Hematopoietic multipotent progenitor cell treated with erythropoietin and hydrocortisone succinate and interleukin-3 and kit ligand, for 8 days (in vitro differentiated cells): ENCODE results near the gene IFI27L1.

Source experiments
- DNase-seq: peaks from one replicate; pipeline ENCODE4 v3.0.0-alpha.2; 2015

The IFI27L1 gene

DNA sequence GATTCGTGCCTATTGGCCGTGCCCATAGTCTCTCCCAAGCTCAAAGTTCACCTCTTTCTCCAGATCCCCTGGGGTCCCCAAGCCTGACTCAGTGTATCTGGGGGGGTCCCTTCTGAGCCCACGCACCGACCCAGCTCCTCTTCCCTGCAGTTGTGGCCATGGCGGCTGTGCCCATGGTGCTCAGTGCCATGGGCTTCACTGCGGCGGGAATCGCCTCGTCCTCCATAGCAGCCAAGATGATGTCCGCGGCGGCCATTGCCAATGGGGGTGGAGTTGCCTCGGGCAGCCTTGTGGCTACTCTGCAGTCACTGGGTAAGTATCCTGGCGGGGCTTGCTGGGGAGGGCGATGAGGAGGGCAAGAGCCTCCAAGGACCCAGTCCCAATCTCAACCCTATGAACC is 34.5 kb downstream of the IFI27L1 start:
- no peak for DNase-seq

GRCh38 chr14:94116701-94117100 is 35.6 kb downstream of the IFI27L1 start:
- no peak for DNase-seq

DNA sequence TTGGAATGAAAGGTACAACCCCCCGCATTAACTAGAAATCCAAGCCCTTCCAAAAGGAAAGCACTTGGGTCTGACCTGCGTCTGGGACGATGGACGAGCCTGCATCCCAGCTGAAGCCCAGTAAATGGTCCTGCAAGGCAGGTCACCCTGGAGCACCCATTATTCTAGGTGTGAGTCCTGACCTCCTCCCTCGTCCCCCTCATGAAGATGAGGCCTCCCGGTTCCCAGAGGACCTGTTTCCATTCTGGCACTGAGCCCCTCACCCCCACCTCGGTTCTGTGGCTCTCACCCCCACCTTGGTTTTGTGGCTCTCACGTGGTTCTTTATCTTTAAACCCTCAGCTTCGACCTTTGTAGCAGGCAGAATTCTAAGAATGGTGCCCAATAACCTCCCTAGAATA is 36.7 kb downstream of the IFI27L1 start:
- no peak for DNase-seq

GRCh38 chr14:94119071-94119470 is 38.0 kb downstream of the IFI27L1 start:
- DNase-seq = no peak

GRCh38 chr14:94120667-94121340 is 39.7 kb downstream of the IFI27L1 start:
- DNase-seq = no peak

GRCh38 chr14:94121485-94121884 is 40.4 kb downstream of the IFI27L1 start:
- DNase-seq = no peak

- DNase-seq = no peak
These were observed 41.3 kb downstream of the IFI27L1 start for GRCh38 chr14:94122438-94122837.

DNA sequence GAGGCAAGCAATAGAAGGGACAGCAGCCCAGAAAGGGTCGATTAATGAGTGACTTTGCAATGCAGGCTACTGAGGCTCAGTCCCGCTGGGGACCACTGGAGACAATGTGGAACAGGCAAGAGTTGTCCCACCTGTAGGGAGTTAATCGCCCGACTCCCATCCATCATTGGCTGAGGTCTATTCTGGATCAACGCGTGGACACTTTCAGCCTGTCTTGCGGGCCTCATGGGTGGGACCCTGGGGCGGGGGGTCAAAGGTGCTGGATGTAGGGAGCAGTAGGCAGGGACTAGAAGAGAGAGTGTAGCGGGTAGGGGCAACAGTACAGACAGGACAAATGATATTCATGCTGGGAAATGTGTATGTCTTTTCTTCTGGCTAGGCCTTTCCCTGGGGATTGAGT is 42.2 kb downstream of the IFI27L1 start:
- DNase-seq = no peak

DNA sequence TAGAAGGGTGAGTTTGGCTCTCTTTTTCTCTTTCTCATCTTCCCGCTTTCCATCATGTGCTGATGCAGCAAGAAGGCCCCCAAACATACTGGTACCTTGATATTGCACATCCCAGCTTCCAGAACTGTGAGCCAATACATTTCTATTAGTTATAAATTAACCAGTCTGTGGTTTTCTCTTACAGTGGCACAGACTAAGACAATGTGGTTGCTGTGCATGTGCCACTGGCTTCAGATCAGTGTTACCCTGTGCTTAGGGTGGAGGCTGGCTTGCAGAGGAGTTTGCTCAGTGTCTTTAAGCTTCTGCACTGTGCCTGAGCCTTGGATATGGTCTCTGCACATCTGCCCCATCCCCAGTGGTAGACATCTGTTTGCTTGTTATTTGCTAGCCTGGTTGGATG is 42.8 kb downstream of the IFI27L1 start:
- DNase-seq = no peak

DNA sequence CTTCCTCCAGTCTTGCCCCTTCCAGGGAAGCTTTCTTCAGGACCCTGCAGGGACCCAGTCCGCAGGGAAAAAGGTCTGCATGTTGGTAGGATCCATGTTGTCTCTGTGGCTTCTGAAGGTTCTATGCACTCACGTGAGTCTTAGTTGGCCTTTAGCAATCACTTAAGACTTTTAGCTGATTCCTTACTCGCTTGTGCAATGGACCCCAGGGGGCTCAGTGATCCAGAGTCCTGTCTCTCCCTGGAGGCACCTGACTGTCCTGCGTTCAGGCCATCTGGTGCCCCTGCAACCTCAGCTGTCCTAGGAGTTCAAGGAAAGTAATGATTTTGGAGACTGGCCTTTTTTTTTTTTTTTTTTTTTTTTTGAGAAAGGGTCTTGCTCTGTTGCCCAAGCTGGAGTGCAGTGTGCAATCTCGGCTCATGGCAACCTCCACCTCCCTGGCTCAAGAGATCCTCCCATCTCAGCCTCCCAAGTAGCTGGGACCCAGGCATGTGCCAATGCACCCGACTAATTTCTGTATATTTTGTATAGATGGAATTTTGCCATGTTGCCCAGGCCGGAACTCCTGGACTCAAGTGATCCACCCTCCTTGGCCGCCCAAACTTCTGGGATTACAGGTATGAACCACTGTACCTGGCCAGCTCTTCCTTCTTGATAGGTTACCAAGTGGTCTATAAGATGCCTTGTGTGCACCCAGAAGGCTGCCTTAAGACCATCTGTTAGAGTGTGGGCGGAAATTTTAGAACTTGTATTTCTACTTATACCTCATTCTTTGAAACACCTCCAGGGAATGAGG is 43.7 kb downstream of the IFI27L1 start:
- DNase-seq = no peak

GRCh38 chr14:94125659-94126418 is 44.7 kb downstream of the IFI27L1 start:
- no peak for DNase-seq

GRCh38 chr14:94126419-94126677 is 45.2 kb downstream of the IFI27L1 start:
- DNase-seq = no peak

- DNase-seq = no peak
These were observed 45.7 kb downstream of the IFI27L1 start for GRCh38 chr14:94126800-94127199.

- DNase-seq = no peak
These were observed 46.2 kb downstream of the IFI27L1 start for GRCh38 chr14:94127330-94127729.

DNA sequence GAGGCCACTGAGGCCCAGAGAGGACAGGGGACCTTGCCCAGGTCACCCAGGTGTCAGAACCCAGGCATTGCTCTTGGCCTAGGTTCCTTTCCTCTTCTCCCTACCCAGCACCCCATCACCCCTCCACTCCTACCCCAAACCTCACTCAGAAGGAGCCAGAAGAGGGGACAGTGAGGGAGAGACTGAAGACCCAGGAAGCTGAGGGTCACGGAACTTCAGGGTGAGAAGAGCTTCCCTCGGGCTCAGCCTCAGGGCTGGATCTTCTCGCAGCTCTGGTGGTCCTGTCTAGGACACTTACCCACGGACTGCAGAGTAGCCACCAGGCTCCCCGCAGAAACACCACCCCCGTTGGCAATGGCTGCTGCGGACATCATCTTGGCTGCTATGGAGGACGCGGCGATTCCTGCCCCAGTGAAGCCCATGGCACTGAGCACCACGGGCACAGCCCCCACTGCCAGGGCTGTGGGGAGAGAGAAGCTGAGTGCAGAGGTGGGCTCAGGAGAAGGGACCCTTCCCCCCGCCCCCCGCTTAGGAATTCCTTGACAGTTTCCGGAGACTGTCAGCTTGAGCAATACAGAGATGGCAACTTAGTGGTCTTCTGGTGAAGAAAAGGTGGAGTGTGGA is 47.2 kb downstream of the IFI27L1 start:
- DNase-seq = no peak

- DNase-seq = peak; percentile 76
These were observed 48.1 kb downstream of the IFI27L1 start, which contains the start of gene IFI27L2 for GRCh38 chr14:94129111-94129757. Gene IFI27L2, minus strand, starts transcription at chr14:94129604. Its CDS starts 40 bp downstream, at chr14:94129564.

DNA sequence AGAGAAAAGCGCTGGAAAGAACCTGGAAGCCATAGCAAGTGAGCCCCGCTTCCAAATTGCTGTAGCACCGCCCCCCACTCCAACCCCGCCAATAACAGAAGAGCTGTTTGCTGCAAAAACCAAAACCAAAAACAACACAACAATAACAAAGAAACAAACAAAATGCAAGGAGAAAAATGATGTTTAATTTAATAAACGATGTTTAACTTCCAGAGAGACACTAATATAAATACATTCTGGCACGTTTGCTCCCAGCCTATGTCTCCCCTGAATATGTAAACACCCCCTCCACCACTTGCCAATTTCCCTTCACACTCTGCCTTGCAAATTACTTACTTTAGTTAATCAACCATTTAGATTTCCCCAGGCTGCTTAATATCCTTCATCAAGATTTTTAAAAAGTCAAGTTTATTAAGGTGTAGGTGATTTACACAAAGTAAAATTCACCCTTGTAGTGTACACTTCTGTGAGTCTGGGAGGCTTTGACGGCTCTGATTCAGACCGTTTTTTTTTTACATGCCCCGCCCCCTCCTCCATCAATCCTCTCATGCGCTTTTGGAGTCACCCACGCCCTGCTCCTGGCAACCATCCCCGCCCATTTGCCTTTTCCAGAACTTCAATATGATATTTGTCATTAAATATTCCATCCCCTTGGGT is 48.8 kb downstream of the IFI27L1 start:
- DNase-seq = peak; percentile 53

DNA sequence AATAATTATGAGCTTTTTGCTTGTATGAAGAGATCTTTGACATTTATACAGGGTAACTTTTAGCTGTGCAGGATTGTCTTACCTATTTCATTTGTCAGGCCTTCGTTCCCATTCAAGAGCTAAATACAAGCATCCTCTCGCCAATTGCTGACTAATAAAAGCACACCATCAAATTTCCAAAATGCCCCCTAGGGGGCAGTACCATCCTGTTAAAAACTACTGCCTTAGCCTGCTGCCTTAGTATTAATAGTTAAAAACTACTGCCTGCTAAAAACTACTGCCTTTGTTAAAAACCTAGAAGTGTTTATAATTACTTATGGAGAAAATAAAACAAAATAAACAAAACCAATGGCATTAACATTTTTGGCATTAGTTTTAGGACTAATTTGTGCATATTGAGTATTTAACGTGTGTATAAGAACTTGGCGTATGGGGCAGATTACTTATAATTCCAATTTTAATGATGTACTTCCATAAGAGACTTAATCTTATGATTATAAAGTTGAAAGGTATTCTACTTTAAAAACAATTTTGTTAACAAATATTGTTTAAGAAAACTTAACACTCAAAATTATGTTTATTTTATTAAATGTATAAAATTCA is 51.3 kb downstream of the IFI27L1 start:
- DNase-seq = peak; percentile 81

DNA sequence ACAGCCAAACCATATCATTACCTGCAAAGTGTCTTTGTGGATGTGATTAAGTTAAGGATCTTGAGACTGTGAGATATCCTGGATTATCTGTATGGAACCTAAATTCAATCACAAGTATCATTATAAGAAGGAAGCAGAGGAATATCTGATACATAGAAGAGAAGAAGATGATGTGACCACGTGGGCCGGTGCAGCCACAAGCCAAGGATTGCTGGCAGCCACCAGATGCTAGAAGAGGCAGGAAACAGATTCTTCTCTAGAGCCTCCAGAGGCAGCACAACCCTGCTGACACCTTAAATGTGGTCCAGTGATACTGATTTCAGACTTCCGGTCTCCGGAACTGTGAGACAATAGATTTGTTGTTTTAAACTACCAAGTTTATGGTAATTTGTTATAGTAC is 54.4 kb downstream of the IFI27L1 start:
- DNase-seq = no peak

DNA sequence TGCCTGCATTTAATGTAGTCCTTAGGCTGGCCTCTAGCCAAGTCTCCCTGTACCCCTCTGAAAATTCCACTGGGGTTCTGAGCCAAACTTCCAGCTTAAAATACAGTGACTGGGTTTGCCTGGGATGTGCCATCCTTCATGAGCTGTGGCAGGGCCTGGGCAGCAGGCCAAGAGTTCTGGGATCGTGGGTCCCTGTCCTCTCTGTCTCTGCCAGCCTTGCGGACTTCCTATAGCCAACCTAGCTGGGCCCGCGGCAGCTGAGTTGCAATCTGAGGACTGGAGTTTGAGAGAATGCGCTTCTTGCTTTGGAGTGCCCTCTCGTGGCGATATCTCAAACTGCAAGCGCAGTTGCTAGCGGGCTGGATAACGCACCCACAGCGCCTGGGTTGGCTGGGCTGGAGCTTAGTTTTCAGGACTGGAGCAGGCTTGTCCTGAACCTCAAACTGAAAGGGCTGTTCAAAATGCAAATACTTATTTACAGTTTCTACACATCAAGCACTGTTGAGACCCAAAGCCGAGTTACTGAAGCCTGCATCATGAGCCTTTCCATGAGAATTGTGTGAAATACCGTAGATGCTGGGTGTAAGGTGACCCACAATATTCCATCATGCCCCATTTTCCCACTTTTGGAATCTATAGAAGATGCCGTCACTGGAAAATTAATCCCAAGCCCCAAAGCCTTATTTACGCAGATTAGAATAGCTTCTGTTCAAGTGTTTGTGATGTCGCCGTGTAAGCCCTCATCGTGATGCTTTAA is 55.6 kb downstream of the IFI27L1 start:
- DNase-seq = peak; percentile 82

DNA sequence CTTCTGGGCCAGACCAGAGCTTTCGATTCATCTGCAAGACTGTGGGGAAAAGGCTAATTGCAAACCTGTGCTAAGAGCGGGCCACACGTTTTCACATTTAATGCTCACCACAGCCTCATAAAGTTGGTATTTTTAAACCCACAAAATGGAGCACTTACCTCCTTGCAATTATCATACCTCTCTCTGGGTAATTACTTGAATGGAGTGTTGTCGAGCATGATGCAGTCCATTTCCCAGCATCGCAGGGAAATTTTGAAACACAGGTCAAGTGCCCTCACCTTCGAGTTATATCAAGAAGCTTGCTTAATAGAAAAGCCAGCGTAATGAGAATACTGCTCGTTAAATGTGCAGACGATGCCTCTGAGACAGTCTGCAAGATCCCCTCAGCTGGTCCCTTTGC is 57.1 kb downstream of the IFI27L1 start:
- DNase-seq = no peak
